Activated effector memory CD4-positive, alpha-beta T cell treated with Interleukin-2 at 50 U/mL for 16 hours (primary cell): ENCODE results near the gene KLHL29.

Experiments used
- DNase-seq: peaks from one replicate; pipeline ENCODE4 v3.0.0-alpha.2; 2020

KLHL29 gene

DNA sequence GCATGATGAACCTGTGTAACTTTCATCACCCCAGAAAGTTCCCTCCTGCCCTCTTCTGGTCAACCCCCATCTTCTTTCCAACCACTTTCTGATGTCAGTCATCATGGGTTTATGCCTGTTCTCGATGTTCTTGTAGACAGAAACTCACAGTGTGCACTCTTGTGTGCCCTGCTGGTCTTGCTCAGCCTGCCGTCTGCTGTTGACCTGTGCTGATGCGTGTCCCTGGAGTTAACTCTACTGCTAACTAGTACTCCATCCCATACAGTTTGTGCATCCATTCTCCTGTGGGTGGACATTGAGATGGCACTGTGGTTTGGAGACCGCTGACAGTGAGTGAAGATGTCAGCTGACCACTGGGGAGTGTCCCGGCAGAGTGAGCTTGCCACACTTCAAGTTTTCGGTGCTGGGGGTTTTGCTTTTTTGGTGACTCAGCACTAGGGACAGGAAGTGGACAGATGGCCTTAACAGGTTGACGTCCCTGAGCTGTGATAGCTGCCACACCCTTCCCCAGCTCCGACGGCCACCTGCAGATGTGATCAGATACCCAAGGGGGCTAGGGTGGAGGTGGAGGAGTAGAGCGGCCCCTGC, 14.8 kb downstream of the KLHL29 start:
- DNase-seq = no peak

DNA sequence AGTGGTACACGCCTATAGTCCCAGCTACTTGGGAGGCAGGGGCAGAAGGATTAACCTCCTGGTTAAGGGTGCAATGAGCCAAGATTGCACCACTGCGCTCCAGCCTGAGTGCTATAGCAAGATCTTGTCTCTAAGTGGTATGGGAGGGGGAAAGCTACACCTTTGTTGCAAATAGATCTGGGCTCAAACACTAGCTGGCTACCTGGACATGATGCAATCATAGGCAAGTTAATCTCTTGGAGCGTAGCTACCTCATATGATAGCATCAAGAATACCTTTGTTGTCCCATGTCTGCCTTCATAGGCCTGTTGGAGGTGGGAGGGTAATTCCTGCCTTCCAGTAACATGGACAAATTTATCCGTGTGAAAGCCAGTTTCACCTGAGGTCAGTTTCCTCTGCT, 15.7 kb downstream of the KLHL29 start:
- no peak for DNase-seq

DNA sequence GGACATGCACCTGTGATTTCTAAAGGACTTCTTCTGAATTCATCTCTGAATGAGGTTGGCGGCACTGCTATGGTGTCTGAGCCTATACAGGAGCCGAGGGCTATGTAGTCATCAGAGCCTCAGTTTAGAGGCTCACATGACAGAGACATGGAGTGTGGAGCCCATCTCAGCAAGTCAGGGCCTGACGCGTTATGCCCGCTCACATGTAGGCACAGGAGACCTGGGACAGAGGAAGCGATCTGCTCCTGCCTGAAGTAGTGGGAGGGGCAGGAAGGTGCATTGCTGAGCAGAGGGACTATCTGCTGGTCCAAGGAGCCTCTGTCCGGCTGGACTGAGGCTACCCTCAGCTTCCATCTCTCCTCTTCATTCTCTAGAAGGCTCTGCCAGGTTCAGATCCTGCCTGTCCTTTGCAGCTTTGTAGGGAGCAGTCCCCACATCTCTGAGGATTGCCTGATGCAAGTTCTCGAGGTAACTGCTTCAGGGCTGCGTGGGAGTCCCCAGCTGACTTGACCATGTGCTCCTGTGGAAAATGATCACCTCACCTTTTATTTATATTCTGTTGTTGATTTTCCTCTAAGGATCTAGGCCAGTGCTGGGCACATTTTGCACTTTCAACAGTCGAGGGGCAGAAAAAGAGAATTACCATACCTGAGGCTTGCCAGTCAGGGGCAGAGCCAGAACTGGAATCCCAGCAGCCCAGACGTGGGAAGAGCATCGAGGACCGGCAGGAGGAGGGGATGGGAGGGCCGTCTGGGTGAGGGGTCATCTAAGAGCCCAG, 16.6 kb downstream of the KLHL29 start:
- DNase-seq = no peak

DNA sequence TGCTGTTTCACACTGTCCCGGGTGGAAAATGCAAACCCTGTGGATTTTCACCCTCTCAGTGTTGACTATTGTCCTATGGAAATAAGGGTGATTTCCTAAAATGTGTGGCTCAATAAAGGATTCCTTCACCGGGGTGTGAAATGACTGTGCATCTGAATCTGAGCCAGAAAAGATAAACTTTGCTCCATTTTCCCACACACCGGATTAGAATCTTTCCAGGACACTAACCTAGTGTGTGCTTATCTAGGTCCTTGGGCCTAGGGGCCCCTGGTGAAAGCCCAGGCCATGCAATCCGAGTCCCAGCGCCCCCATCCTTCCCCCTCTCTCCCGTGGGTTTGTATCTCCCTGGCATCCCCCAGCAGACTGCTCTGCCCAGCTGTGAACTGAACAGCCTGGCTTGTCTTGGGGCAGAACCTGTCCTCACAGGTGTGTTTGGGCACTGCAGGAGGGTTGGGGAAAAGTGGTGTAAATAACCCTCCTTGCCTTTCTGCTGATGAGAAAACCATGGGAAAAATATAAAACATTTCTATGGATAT, 17.3 kb downstream of the KLHL29 start:
- no peak for DNase-seq

GRCh38 chr2:23404426-23404825, 19.4 kb downstream of the KLHL29 start:
- no peak for DNase-seq

DNA sequence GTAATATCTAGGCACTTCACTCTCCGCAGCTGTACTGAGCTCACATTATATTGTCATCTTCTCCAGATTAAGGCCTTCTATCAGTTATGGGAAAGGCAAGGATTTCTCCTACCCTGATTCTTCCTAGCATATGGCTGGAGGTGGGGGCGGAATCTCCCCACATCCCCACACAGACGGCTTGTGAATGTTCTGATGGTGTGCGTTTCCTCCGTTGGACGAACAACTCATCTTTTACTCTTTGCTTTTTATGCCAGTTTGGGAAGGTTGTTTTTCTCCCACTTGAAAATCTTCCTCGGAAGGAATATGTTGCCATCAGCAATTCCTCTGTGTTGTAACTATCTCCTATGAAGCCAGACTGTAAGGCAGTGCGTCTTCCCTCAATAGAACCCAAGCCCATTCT, 24.3 kb downstream of the KLHL29 start:
- DNase-seq = no peak

GRCh38 chr2:23410596-23410995, 25.6 kb downstream of the KLHL29 start:
- DNase-seq = no peak

- no peak for DNase-seq
Measured at GRCh38 chr2:23411752-23412431, 26.9 kb downstream of the KLHL29 start.

GRCh38 chr2:23412556-23413155, 27.7 kb downstream of the KLHL29 start:
- DNase-seq = no peak

DNA sequence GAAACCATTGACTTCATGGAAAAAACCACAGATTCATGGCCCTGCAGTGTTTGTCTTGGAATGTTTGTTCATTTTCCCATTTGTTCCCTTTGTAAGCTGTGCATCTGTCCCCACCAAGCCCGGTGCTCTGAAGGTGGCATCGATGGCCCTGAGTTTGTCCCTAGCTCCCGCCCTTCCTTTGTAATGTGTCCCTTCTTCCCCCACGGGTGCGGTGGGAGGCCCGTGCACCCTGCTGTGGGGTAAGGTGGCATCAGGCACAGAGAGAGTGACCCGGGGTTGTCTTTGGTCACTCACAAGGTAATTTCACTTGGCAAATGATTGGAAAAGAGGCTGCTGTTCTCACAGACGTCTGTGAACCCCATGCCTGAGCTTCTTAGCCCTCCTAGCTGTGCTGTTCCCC, 28.7 kb downstream of the KLHL29 start:
- DNase-seq = no peak

GRCh38 chr2:23414106-23414505, 29.1 kb downstream of the KLHL29 start:
- no peak for DNase-seq

DNA sequence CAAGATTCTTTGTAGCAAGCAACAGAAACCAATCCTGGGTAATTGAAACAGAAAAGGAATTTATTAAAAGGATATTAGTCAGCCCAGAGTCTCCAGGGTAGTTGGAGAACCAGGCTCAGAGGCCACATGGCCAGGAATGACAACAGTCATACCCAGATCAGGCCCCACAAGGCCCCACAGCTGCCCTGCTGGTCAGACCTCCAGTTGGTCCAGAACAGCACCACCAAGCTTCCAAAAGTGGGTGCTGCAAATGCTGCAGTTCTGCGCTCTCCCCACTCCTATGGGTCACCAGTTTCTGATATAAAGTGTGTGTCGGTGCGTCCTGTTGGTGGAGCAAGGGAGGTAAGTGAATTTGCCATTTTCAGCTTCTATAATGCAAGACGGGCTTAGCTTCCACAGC, 29.9 kb downstream of the KLHL29 start:
- no peak for DNase-seq

- no peak for DNase-seq
Measured at GRCh38 chr2:23417310-23417709, 32.3 kb downstream of the KLHL29 start.

GRCh38 chr2:23418056-23418455, 33.1 kb downstream of the KLHL29 start:
- DNase-seq = no peak

DNA sequence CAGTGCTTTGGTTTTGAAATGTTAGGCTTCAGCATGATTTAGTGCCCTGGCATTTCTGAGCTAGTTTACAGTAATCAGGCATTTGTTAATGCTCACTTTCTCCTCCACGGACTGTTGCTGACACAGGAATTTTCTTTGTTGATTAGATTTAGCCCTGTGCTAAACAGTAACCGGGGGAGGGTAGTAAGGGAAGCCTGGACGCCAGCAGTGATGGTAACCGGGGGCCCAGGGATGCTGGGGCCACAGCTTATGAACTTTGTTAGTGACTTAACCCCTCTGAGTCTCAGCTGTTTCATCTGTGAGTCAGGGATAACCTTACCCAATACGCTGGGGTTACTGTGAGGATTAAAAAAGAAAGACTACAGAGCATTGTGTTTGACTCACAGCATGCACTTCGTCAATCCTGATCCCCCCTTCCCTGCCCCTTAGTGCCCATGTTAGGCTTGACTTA, 33.5 kb downstream of the KLHL29 start:
- no peak for DNase-seq

GRCh38 chr2:23419171-23420090, 34.5 kb downstream of the KLHL29 start:
- DNase-seq = no peak

GRCh38 chr2:23420091-23420839, 35.3 kb downstream of the KLHL29 start:
- no peak for DNase-seq

DNA sequence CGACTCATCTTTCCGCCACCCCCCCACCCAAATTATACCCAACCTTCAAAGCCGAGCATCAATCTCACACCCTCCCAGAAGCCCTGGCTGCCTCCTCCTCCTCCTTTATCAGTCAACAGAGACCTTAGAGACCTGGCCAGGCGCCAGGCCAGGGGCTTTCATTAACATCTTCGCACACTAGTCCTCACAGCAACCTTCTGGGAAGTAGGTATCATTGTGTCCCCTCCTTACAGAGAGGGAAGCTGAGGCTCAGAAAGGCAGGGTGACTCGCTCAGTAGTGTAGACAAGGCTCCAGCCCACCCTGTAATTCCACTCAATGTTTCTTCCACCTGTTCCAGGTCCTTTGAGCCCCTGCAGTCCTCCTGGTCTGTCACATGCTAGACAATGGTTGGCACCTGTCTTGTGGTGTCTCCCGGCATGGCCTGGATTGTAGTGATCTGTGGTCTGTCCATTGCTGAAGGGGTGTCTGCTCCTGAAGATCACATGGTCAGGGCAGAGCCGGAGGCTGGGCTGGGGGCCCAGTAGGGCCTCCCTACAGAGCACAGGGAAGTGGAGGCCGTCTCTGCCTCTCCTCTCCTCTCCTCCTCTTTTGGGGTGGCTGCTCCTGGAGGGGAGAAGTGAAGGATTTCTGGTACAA, 36.0 kb downstream of the KLHL29 start:
- DNase-seq = no peak

- DNase-seq = no peak
Measured at GRCh38 chr2:23422089-23423061, 37.4 kb downstream of the KLHL29 start.
